ENCODE measurements around the gene CIITA. TPM values are rescaled to one million over a fixed set of nuclear protein-coding genes. Genes with fewer than 3 reads are reported as not detected.
"Not testable (repeated sequence)": the region's sequence is repeated elsewhere in the genome, so short reads cannot be mapped to it uniquely, and the experiment has no call there.

Gene CIITA
- total RNA-seq (2014; rRNA removed; shearing (Covaris generic)): 0.19 and 0.72 TPM in 2 replicates

- DNase-seq (ENCODE audit: low spot score): peak; percentile 83
Observed at GRCh38 chr16:10876799-10877341, at the start of gene CIITA. CIITA (plus strand) TSS chr16:10877202; CDS start chr16:10877331, 129 bp downstream.

- peak; percentile 86 for DNase-seq (ENCODE audit: low spot score)
Observed at GRCh38 chr16:10827691-10828341, 49.2 kb upstream of the CIITA start.

- DNase-seq (ENCODE audit: low spot score): peak; percentile 90
Observed at GRCh38 chr16:10828851-10829366, 48.1 kb upstream of the CIITA start.

GRCh38 chr16:10829390-10830098 is 47.5 kb upstream of the CIITA start:
- not testable (repeated sequence) for DNase-seq (ENCODE audit: low spot score)

GRCh38 chr16:10830240-10830639 is 46.8 kb upstream of the CIITA start:
- not testable (repeated sequence) for DNase-seq (ENCODE audit: low spot score)

GRCh38 chr16:10831894-10832886 is 44.8 kb upstream of the CIITA start:
- no peak for DNase-seq (ENCODE audit: low spot score)

GRCh38 chr16:10833271-10833670 is 43.7 kb upstream of the CIITA start:
- DNase-seq (ENCODE audit: low spot score): no peak

GRCh38 chr16:10834130-10834529 is 42.9 kb upstream of the CIITA start:
- DNase-seq (ENCODE audit: low spot score): no peak

GRCh38 chr16:10834766-10835165 is 42.2 kb upstream of the CIITA start:
- no peak for DNase-seq (ENCODE audit: low spot score)

- no peak for DNase-seq (ENCODE audit: low spot score)
Observed at GRCh38 chr16:10835281-10835931, 41.6 kb upstream of the CIITA start.

- no peak for DNase-seq (ENCODE audit: low spot score)
Observed at GRCh38 chr16:10836174-10836853, 40.7 kb upstream of the CIITA start.

GRCh38 chr16:10838621-10839278 is 38.3 kb upstream of the CIITA start:
- no peak for DNase-seq (ENCODE audit: low spot score)

- DNase-seq (ENCODE audit: low spot score): no peak
Observed at GRCh38 chr16:10839279-10839666, 37.7 kb upstream of the CIITA start.

- DNase-seq (ENCODE audit: low spot score): no peak
Observed at GRCh38 chr16:10840703-10841102, 36.3 kb upstream of the CIITA start.

- DNase-seq (ENCODE audit: low spot score): no peak
Observed at GRCh38 chr16:10846213-10846998, 30.6 kb upstream of the CIITA start.

GRCh38 chr16:10847176-10847575 is 29.8 kb upstream of the CIITA start:
- DNase-seq (ENCODE audit: low spot score): no peak

- no peak for DNase-seq (ENCODE audit: low spot score)
Observed at GRCh38 chr16:10849736-10850477, 27.1 kb upstream of the CIITA start.

- no peak for DNase-seq (ENCODE audit: low spot score)
Observed at GRCh38 chr16:10850478-10850850, 26.5 kb upstream of the CIITA start.
